H9 (cell line): ENCODE results near the gene STXBP6. TPM values are rescaled to one million over a fixed set of nuclear protein-coding genes. Genes with fewer than 3 reads are reported as not detected.

Experiments
- DNase-seq: peaks from one replicate; pipeline ENCODE4 v3.0.0-alpha.2; 2017
- H2AFZ ChIP-seq: one replicate; pipeline ENCODE4 v1.6.1; 2013; ENCODE audit warnings: mild to moderate bottlenecking, low read length, control low read depth, moderate library complexity
- H2AK5ac ChIP-seq: 2 replicates; pipeline ENCODE4 v1.6.1; 2013; ENCODE audit warnings: low read length, control low read depth, mixed read lengths; ENCODE audit not compliant: insufficient read length
- H2BK120ac ChIP-seq: one replicate; pipeline ENCODE4 v1.6.1; 2013; ENCODE audit warnings: low read depth, mild to moderate bottlenecking, low read length, control low read depth, inconsistent platforms; ENCODE audit not compliant: poor library complexity, severe bottlenecking
- H2BK12ac ChIP-seq: 2 replicates; pipeline ENCODE4 v1.6.1; 2013; ENCODE audit warnings: low read length, control low read depth, mixed read lengths, low read depth; ENCODE audit not compliant: insufficient read length
- H2BK15ac ChIP-seq: 2 replicates; pipeline ENCODE4 v1.6.1; 2013; ENCODE audit warnings: low read depth, low read length, control low read depth
- H2BK20ac ChIP-seq: one replicate; pipeline ENCODE4 v1.6.1; 2013; ENCODE audit warnings: low read depth, mild to moderate bottlenecking, low read length, control low read depth, inconsistent platforms; ENCODE audit not compliant: poor library complexity, severe bottlenecking
- H2BK5ac ChIP-seq: 2 replicates; pipeline ENCODE4 v1.6.1; 2013; ENCODE audit warnings: low read length, control low read depth, mixed read lengths; ENCODE audit not compliant: insufficient read length
- H3K14ac ChIP-seq: 2 replicates; pipeline ENCODE4 v1.6.1; 2013; ENCODE audit warnings: low read length, control low read depth; ENCODE audit not compliant: insufficient read depth
- H3K18ac ChIP-seq: 2 replicates; pipeline ENCODE4 v1.6.1; 2013; ENCODE audit warnings: low read depth, mild to moderate bottlenecking, mixed read lengths, low read length, control low read depth; ENCODE audit not compliant: insufficient read length
- H3K23ac ChIP-seq: 2 replicates; pipeline ENCODE4 v1.6.1; 2013; ENCODE audit warnings: low read length, control low read depth, mixed read lengths, low read depth; ENCODE audit not compliant: insufficient read length
- H3K23me2 ChIP-seq: 2 replicates; pipeline ENCODE4 v1.6.1; 2013; ENCODE audit warnings: low read depth, mild to moderate bottlenecking, mixed read lengths, low read length, control low read depth; ENCODE audit not compliant: insufficient read length, poor library complexity, severe bottlenecking
- H3K27ac ChIP-seq: 2 replicates; pipeline ENCODE4 v1.5.1; 2013; ENCODE audit warnings: low read length, control low read depth, mixed read lengths, low read depth; ENCODE audit not compliant: insufficient read length
- H3K27me3 ChIP-seq: 2 replicates; pipeline ENCODE4 v1.6.1; 2013; ENCODE audit warnings: low read length, control low read depth, inconsistent platforms; ENCODE audit not compliant: insufficient read depth
- H3K4ac ChIP-seq: 2 replicates; pipeline ENCODE4 v1.6.1; 2013; ENCODE audit warnings: low read depth, mild to moderate bottlenecking, control low read depth, inconsistent platforms, low read length, moderate library complexity
- H3K4me1 ChIP-seq: 2 replicates; pipeline ENCODE4 v1.6.1; 2013; ENCODE audit warnings: low read length, control low read depth, inconsistent platforms; ENCODE audit not compliant: insufficient read depth
- H3K4me2 ChIP-seq: 2 replicates; pipeline ENCODE4 v1.6.1; 2013; ENCODE audit warnings: low read length, control low read depth, mixed read lengths; ENCODE audit not compliant: insufficient read length, insufficient read depth
- H3K56ac ChIP-seq: 2 replicates; pipeline ENCODE4 v1.6.1; 2013; ENCODE audit warnings: low read depth, mild to moderate bottlenecking, mixed read lengths, low read length, control low read depth; ENCODE audit not compliant: insufficient read length
- H3K79me1 ChIP-seq: 2 replicates; pipeline ENCODE4 v1.6.1; 2013; ENCODE audit warnings: low read depth, mild to moderate bottlenecking, moderate library complexity, low read length, control low read depth, inconsistent platforms; ENCODE audit not compliant: insufficient read depth, poor library complexity, severe bottlenecking
- H3K79me2 ChIP-seq: 2 replicates; pipeline ENCODE4 v1.6.1; 2013; ENCODE audit warnings: low read length, control low read depth, inconsistent platforms; ENCODE audit not compliant: insufficient read depth
- H3K9ac ChIP-seq: 2 replicates; pipeline ENCODE4 v1.6.1; 2013; ENCODE audit warnings: low read length, control low read depth, mixed read lengths; ENCODE audit not compliant: insufficient read length; ENCODE audit errors: extremely low read depth
- H3K9me3 ChIP-seq: one replicate; pipeline ENCODE4 v1.6.1; 2013; ENCODE audit warnings: low read depth, low read length, inconsistent platforms; ENCODE audit not compliant: control insufficient read depth
- H3T11ph ChIP-seq: one replicate; pipeline ENCODE4 v1.6.1; 2013; ENCODE audit warnings: mild to moderate bottlenecking, low read length, control low read depth, inconsistent platforms
- H4K20me1 ChIP-seq: one replicate; pipeline ENCODE4 v1.6.1; 2013; ENCODE audit not compliant: control insufficient read depth, insufficient read length, insufficient read depth
- H4K5ac ChIP-seq: 2 replicates; pipeline ENCODE4 v1.6.1; 2013; ENCODE audit warnings: low read depth, mild to moderate bottlenecking, mixed read lengths, low read length, control low read depth; ENCODE audit not compliant: insufficient read length
- H4K8ac ChIP-seq: replicated peaks from 2 replicates; pipeline ENCODE4 v1.6.1; 2013; ENCODE audit warnings: low read length, control low read depth, mixed read lengths, low read depth; ENCODE audit not compliant: insufficient read length
- H4K91ac ChIP-seq: 2 replicates; pipeline ENCODE4 v1.6.1; 2013; ENCODE audit warnings: low read depth, mild to moderate bottlenecking, moderate library complexity, mixed read lengths, low read length, control low read depth; ENCODE audit not compliant: insufficient read length
- H3K27ac Mint-ChIP-seq, 3 experiments: 2 replicates in 2 of 3; 3 replicates in 1 of 3; pipeline ENCODE4 v1.8.0; 2020 to 2021; ENCODE audit warnings: mixed read lengths in 3 of 3, mild to moderate bottlenecking in 1 of 3, moderate library complexity in 1 of 3
- H3K27me3 Mint-ChIP-seq: 2 replicates; pipeline ENCODE4 v1.8.0; 2021; ENCODE audit warnings: low read depth, mild to moderate bottlenecking, moderate library complexity, mixed read lengths
- H3K36me3 Mint-ChIP-seq, 3 experiments: 2 replicates in 2 of 3; 3 replicates in 1 of 3; pipeline ENCODE4 v1.8.0; 2020 to 2021; ENCODE audit warnings: low read depth in 3 of 3, mixed read lengths in 3 of 3; ENCODE audit not compliant: insufficient read depth in 1 of 3
- H3K4me1 Mint-ChIP-seq, 2 experiments: 2 replicates each; pipeline ENCODE4 v1.8.0; 2020; ENCODE audit warnings: mixed read lengths in 2 of 2
- H3K4me3 Mint-ChIP-seq, 2 experiments: 2 replicates in 1 of 2; 3 replicates in 1 of 2; pipeline ENCODE4 v1.8.0; 2020 to 2021; ENCODE audit warnings: mild to moderate bottlenecking in 2 of 2, mixed read lengths in 2 of 2, moderate library complexity in 1 of 2
- H3K9me3 Mint-ChIP-seq, 2 experiments: 2 replicates in 1 of 2; 3 replicates in 1 of 2; pipeline ENCODE4 v1.8.0; 2020; ENCODE audit warnings: mild to moderate bottlenecking in 2 of 2, mixed read lengths in 2 of 2, moderate library complexity in 1 of 2
- CTCF ChIP-seq: fragments of 200-600 bp; sonication (generic); conservative IDR thresholded peaks from 3 replicates; pipeline ENCODE4 v1.8.0; 2021; ENCODE audit warnings: antibody characterized with exemption, mild to moderate bottlenecking
- WGBS: extraction: QIAGEN DNeasy Blood & Tissue Kit; methylation state at CpG from one replicate; pipeline ENCODE4 v1.1.7; 2013; ENCODE audit warnings: missing lambda C conversion rate, low lambda C conversion rate, mixed read lengths; ENCODE audit not compliant: insufficient read length; ENCODE audit errors: extremely low coverage; 5-methylcytosine and 5-hydroxymethylcytosine counted together
- total RNA-seq: library from RNA; stranded (reverse); gene quantifications from 2 replicates; pipeline ENCODE4 v1.2.1, GENCODE V29; 2021

Gene STXBP6
- total RNA-seq, 1 experiment from 2014 or later: 3.6 TPM

GRCh38 chr14:25067600-25067999 lies 17.7 kb upstream of the STXBP6 start:
- no peaks in the 10 kb centered on the region for H3K27me3 Mint-ChIP-seq
- H4K91ac ChIP-seq: no peak overlapping the region
- no peaks in the 10 kb centered on the region for H3K23me2 ChIP-seq
- no peak overlapping the region for H2AFZ ChIP-seq
- no peaks in the 10 kb centered on the region for H3K79me2 ChIP-seq
- no peaks in the 10 kb centered on the region; a peak in 1 of 5 replicates for H3K9me3 Mint-ChIP-seq
- no peak overlapping the region for H3K9ac ChIP-seq
- H3K27ac ChIP-seq: no peak overlapping the region
- no peak overlapping the region for H3K56ac ChIP-seq
- H2BK15ac ChIP-seq: no peak overlapping the region
- H4K5ac ChIP-seq: no peak overlapping the region
- no peaks in the 10 kb centered on the region for H3K4me1 ChIP-seq
- H2BK5ac ChIP-seq: no peak overlapping the region
- H3K4me3 Mint-ChIP-seq: no peak overlapping the region
- no peak overlapping the region for H3K14ac ChIP-seq
- no peak overlapping the region for H3K23ac ChIP-seq
- no peak overlapping the region for H3K18ac ChIP-seq
- H2BK20ac ChIP-seq: no peak overlapping the region
- peaks cover 0 to 5% of the 10 kb centered on the region in 2 experiments; a peak in 1 of 4 replicates for H3K4me1 Mint-ChIP-seq
- no peak overlapping the region for H2AK5ac ChIP-seq
- H4K8ac ChIP-seq: no peak overlapping the region
- H3K79me1 ChIP-seq: no peaks in the 10 kb centered on the region
- DNase-seq: no peak
- H3K9me3 ChIP-seq: no peaks in the 10 kb centered on the region
- no peaks in the 10 kb centered on the region for H3K27me3 ChIP-seq
- H2BK12ac ChIP-seq: no peak overlapping the region
- TF ChIP-seq CTCF: no peak
- no peak overlapping the region for H3K27ac Mint-ChIP-seq
- no peak overlapping the region for H3K4me2 ChIP-seq
- no CpG with 5 or more reads among the region's 2 CpGs for WGBS
- no peaks in the 10 kb centered on the region for H3K36me3 Mint-ChIP-seq
- H3K4ac ChIP-seq: no peak overlapping the region
- H2BK120ac ChIP-seq: no peak overlapping the region
- H3T11ph ChIP-seq: no peak overlapping the region
- no peaks in the 10 kb centered on the region for H4K20me1 ChIP-seq
